Parathyroid adenoma (tissue), 2 donors: Measurements from ENCODE around the gene TGFBI.

ENCODE experiments used
- H2AFZ ChIP-seq: fragments of 300-600 bp; sonication (generic); one replicate; pipeline ENCODE4 v1.7.0; 2017; ENCODE audit warnings: antibody characterized with exemption, mild to moderate bottlenecking
- H3K27ac ChIP-seq: fragments of 300-600 bp; sonication (generic); one replicate; pipeline ENCODE4 v1.7.0; 2017
- H3K27me3 ChIP-seq: fragments of 300-600 bp; sonication (generic); one replicate; pipeline ENCODE4 v1.7.0; 2017; ENCODE audit warnings: low read length; ENCODE audit not compliant: control insufficient read depth, insufficient read depth
- H3K36me3 ChIP-seq: fragments of 300-600 bp; sonication (generic); one replicate; pipeline ENCODE4 v1.7.0; 2017; ENCODE audit warnings: low read length; ENCODE audit not compliant: control insufficient read depth, insufficient read depth
- H3K4me1 ChIP-seq: fragments of 300-600 bp; sonication (generic); one replicate; pipeline ENCODE4 v1.7.0; 2017; ENCODE audit warnings: control low read depth
- H3K4me2 ChIP-seq: fragments of 300-600 bp; sonication (generic); one replicate; pipeline ENCODE4 v1.7.0; 2017; ENCODE audit warnings: low read length
- H3K4me3 ChIP-seq: fragments of 300-600 bp; sonication (generic); one replicate; pipeline ENCODE4 v1.7.0; 2017; ENCODE audit warnings: low read depth, low read length
- H3K79me2 ChIP-seq: fragments of 300-600 bp; sonication (generic); one replicate; pipeline ENCODE4 v1.7.0; 2017; ENCODE audit warnings: control low read depth
- H3K9ac ChIP-seq: fragments of 300-600 bp; sonication (generic); one replicate; pipeline ENCODE4 v1.7.0; 2017; ENCODE audit warnings: mild to moderate bottlenecking
- H3K9me3 ChIP-seq: fragments of 300-600 bp; sonication (generic); one replicate; pipeline ENCODE4 v1.7.0; 2017; ENCODE audit warnings: low read length; ENCODE audit not compliant: control insufficient read depth
- TF ChIP-seq, protein P1 (sequence below): fragments of 300-600 bp; sonication (generic); IDR thresholded peaks from one replicate; pipeline ENCODE4 v1.7.0; 2017; ENCODE audit warnings: antibody characterized with exemption, mild to moderate bottlenecking
- donor health status: primary hyperparathyroidism.

The TGFBI gene

DNA sequence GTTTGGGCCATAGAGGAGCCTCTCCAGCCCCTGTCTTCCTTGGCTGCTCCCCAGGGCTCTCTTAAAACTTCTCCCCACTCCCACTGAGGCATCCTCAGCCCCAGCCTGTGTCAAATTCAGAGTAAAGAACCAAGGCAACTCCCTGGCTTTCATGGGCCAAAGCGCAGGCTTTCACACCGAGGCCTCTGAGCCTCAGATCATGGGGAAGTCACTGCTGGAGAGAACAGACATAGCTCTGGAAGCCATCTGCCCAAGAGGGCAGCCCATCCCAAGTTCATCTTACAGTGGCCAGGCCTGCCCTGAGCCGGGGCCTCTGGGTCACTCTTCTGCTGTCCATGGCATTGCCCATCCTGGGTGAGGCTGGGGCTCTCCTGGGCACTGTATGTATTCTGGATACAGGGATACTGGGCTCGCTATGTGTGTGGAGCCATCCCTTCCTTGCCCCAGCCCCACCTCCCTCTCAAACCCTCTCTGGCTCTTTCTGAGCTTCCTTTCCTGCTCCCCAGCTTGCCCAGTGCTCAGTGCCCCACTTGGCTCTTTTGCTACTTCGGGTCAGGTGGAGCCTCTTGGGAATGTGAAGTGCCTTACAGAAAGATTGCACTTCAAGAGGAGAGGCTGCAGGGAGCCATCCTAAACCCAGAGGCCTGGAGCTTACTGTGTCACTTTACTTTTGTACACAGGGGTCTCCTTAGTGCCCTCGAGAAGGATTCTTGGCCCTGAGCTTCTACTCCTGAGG lies 33.0 kb downstream of the TGFBI start:
- Histone ChIP-seq H3K9ac (no peak overlapping the region), H3K27ac (no peak overlapping the region)
- TF ChIP-seq, protein P1, sequence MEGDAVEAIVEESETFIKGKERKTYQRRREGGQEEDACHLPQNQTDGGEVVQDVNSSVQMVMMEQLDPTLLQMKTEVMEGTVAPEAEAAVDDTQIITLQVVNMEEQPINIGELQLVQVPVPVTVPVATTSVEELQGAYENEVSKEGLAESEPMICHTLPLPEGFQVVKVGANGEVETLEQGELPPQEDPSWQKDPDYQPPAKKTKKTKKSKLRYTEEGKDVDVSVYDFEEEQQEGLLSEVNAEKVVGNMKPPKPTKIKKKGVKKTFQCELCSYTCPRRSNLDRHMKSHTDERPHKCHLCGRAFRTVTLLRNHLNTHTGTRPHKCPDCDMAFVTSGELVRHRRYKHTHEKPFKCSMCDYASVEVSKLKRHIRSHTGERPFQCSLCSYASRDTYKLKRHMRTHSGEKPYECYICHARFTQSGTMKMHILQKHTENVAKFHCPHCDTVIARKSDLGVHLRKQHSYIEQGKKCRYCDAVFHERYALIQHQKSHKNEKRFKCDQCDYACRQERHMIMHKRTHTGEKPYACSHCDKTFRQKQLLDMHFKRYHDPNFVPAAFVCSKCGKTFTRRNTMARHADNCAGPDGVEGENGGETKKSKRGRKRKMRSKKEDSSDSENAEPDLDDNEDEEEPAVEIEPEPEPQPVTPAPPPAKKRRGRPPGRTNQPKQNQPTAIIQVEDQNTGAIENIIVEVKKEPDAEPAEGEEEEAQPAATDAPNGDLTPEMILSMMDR, result no peak

DNA sequence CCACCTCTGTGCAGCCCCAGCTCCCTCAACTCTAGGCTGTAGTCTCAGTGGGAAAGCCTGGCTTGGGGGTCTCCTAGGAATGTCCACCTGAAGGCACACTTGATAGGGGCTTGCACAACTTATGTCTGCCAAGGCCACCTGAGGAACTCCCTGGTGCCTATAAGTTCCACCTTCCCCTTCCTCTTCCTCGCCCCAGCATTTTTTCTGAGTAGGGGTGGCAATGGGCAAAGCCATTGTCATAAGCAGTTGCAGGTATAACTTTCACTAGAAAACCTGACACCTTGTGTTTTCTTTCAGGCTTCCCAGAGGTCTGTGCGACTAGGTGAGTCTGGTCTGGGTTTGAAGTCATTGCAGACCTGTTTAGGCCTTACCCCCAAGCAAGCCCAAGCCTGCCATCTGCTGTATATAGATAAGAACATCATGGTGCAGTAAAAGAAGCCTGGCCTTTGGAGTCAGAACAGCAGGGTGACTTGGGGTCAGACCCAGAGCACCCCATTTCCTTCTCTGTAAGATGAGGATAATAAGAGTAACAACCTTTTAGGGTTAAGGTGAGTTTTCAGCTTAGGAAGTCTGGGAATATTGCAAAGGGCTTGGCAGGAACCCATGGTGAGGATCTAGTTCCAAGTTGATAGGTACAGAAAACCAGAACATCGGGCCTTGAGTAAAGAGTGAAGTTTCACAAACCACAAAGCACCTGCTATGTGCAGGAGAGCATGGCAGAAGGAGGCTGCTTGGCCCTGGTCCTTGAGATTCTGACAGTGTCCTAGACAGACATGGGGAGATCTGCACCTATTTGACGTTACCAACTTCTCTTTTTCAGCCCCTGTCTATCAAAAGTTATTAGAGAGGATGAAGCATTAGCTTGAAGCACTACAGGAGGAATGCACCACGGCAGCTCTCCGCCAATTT lies 33.8 kb downstream of the TGFBI start:
- TF ChIP-seq, protein P1, result no peak
- Histone ChIP-seq H3K9ac (no peak overlapping the region), H3K4me2 (no peak overlapping the region), H3K27ac (no peak overlapping the region), H3K4me1 (no peaks in the 10 kb centered on the region), H3K36me3 (no peaks in the 10 kb centered on the region), H3K4me3 (no peak overlapping the region), H3K9me3 (no peaks in the 10 kb centered on the region), H3K27me3 (no peaks in the 10 kb centered on the region), H2AFZ (no peak overlapping the region), H3K79me2 (no peaks in the 10 kb centered on the region)

More for the DNA sequence above, 33.0 kb downstream of the TGFBI start:
- no peaks in the 10 kb centered on the region for H3K36me3 ChIP-seq
- H3K4me3 ChIP-seq, result no peak overlapping the region
- H3K4me2 ChIP-seq, result no peak overlapping the region
- H3K27me3 ChIP-seq, result no peaks in the 10 kb centered on the region
- no peaks in the 10 kb centered on the region for H3K79me2 ChIP-seq
- H3K4me1 ChIP-seq, result no peaks in the 10 kb centered on the region
- H2AFZ ChIP-seq, result no peak overlapping the region
- no peaks in the 10 kb centered on the region for H3K9me3 ChIP-seq

DNA sequence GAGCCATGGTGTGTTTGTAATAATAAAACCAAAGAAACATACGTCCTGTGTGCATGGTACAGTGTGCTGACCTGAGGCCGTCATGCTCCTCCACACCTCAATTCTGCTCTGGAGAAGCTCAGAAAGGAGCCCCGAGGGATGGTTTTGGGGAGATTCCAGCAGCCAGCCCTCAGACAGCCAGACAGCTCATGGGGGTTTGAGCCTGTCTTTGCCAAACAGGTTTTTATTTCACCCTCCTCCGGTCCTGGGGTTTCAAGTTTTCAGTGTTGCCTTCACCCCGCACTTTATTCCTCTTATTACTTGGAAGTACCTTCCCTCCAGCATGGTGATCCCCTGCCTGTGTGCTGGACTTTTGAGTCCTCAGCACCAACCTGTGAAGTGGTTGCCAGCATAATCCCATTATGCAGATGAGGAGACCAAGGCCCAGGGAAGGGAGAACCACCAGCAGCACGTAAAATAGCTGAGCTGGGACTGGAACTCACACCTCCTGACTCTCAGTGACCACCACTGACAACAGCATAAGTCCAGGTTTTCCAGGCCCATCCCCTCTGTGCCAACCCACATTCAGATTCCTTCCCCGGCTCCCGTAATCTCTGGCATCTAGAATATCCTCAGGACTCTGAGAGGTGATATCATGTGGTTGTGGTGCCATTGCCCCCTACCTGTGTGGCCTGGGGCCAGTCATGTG lies 35.1 kb downstream of the TGFBI start:
- Histone ChIP-seq H3K27me3 (no peaks in the 10 kb centered on the region), H3K4me3 (no peak overlapping the region), H3K9me3 (no peaks in the 10 kb centered on the region), H3K27ac (no peak overlapping the region), H3K36me3 (no peaks in the 10 kb centered on the region), H3K4me1 (no peaks in the 10 kb centered on the region), H3K4me2 (no peak overlapping the region), H2AFZ (no peak overlapping the region), H3K9ac (no peak overlapping the region), H3K79me2 (no peaks in the 10 kb centered on the region)
- TF ChIP-seq, protein P1, result no peak

DNA sequence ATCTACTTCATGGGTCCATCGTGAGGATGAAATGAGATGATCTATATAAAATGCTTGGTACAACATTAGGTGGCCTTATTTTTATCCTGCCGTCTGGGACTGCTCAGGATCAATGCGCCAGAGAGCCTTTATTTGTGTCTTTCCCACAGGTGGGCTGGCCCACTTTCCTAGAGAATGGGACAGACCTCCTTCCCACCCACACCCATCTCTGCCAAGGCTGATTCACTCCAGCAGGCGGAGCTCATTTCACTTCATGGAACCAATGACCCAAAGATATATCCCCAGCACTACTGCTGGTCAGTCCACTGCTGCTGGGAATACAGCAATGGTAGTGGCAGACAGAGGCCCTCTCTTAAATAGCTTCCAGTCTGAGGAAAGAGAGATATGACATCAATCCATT lies 35.7 kb downstream of the TGFBI start:
- H3K9me3 ChIP-seq, result no peaks in the 10 kb centered on the region
- H3K79me2 ChIP-seq, result no peaks in the 10 kb centered on the region
- H3K27me3 ChIP-seq, result no peaks in the 10 kb centered on the region
- H3K9ac ChIP-seq, result no peak overlapping the region
- no peak overlapping the region for H3K4me3 ChIP-seq
- no peak overlapping the region for H3K27ac ChIP-seq
- H2AFZ ChIP-seq, result no peak overlapping the region
- no peak overlapping the region for H3K4me2 ChIP-seq
- no peaks in the 10 kb centered on the region for H3K4me1 ChIP-seq
- H3K36me3 ChIP-seq, result no peaks in the 10 kb centered on the region
- TF ChIP-seq, protein P1, result no peak
